ELF-1 (cell line): ENCODE data around the gene RPL38.

ENCODE experiments used
- DNase-seq: peaks from one replicate; pipeline ENCODE4 v3.0.0-alpha.2; 2016; ENCODE audit warnings: low read depth, low spot score

RPL38 gene

DNA sequence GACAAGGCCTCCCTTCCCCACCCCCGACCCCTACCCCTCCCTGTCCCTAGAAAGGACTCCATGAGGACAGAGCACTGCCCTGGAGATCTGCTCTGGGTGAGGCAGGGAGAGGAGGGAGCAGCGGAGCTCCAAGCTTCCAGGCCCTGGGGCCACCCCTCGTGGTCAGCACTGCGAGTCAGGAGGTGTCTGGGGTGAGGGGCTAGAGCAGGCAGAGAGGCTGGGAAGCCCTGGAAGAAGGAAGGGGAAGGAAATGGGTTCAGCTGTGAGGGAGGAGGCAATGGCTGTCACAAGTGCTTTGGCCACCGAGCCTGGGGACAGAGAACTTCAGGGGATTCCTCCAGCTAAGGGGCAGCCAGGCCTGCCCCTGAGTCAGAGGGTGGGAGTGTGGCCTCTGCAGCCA is 42.4 kb downstream of the RPL38 start:
- DNase-seq, result no peak

DNA sequence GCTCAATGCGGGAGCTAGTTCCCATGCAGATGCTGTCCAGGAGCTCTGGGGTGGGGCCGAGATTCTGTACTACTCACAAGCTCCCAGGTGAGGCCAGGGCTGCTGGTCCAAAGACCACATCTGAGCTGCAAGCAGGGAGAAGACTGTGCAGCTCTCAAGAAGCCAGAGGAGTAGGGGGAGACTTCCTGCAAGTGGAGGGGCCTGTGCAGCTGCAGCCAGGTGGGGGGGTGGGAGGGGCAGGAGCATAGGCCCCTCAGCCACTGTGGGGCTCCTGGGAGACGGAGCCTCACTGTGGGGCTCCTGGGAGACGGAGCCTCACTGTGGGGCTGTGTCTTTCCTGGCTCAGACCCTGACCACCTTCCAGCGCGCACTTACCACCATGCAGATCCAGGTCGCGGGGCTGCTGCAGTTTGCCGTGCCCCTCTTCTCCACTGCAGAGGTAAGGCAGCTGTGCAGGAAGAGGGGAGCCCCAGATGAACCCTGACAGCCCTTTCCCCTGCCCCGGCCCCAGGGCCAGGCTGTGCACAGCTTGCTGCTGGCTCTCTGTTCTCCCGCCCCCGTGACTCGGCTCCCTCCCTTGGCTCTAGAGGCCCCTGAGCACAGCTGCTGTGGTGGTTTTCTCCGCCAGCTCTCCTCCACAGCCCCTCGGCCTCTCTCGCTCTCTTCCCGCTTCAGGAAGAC is 46.3 kb downstream of the RPL38 start:
- no peak for DNase-seq

DNA sequence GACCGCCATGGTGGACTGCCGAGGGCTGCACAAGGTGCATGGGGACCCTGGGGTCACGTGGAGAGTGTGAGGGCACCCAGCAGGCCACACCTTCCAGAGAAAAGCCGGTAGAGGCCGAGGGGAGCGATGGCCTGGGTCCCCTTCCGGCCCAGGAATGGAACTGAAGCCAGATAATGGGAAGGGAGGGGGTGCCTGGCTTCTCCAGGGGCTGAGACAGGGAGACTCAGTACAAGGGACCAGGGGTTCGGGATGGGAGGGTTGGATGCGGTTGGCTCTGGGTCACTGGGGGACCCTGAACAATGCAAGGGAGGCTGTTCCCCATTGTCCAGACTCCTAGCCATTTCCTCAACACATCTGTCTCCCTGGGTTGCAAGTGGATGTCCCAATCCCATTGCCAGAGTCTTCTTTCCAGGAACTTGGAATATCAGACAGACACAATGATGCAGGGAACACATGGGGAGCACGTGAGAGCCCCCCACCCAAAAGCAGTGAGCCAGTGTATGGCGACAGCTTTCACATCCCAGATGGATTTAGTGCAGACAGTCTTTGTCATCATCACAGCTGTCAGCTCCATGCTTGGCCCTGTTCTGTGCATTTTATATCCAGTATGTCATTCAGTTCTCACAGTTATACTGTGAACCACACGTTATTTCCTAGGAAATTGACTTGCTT is 47.0 kb downstream of the RPL38 start:
- DNase-seq, result no peak

DNA sequence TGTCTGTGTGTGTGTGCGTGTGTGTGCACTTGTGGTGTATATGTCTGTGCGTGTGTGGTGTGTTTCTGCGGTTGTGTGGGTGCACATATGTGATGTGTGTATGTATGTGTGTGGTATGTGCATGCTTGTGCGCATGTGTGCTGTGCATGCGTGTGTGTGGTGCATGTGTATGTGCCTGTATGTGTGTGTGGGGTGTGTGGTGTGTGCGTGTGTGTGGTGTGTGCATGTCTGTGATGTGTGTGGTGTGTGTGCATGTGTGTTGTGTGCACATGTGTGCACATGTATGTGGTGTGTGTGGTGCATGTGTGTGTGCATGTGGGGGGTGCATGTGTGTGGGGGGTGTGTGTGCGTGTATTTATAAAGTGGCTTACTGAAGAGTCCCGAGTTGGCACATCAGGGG is 47.6 kb downstream of the RPL38 start:
- no peak for DNase-seq

DNA sequence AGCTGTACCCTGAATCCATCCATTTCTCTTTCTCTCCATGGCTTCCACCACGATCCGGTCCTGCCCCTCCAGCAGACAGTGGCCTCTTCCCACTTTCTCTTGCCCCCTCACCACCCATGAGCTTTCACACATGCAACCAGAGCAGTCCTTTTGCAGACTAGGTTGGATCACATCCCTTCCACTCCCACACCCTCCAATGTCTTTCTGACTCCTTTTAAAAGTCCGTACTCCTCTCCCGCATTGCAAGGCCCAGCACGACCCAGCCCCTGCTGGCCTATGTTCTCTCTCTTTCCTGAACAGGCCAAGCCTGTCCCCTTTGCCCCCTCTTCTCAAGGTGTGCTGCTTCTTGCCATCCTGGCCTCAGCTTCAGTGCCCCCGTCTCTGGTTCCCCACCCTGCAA is 48.1 kb downstream of the RPL38 start:
- no peak for DNase-seq

DNA sequence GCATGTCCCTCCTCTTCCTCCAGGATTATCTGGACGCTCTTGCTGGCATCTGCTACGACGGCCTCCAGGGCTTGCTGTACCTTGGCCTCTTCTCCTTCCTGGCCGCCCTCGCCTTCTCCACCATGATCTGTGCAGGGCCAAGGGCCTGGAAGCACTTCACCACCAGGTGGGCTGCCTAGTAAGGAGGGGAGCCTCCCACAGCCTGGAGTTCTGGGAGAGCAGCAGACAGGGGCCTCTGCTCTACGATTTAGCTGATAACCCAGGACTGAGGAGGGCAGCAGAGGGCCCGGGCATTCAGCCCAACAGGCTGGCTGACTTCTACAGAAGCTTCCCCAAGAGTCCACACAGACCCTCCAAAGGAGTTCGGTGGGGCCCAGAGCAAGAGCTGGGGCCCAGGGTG is 48.7 kb downstream of the RPL38 start:
- no peak for DNase-seq

DNA sequence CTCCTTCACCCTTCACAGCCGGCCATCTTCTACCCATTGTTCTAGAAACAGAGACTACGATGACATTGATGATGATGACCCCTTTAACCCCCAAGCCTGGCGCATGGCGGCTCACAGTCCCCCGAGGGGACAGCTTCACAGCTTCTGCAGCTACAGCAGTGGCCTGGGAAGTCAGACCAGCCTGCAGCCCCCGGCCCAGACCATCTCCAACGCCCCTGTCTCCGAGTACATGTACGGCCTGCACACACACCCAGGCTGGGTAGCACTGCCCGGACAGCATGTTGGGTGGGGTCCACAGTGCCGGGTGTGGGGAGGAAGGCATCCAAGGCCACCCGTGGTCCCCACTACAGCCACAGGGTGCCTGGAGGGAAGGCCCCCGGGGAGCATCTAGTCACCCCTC is 49.6 kb downstream of the RPL38 start:
- peak; percentile 27 for DNase-seq

DNA sequence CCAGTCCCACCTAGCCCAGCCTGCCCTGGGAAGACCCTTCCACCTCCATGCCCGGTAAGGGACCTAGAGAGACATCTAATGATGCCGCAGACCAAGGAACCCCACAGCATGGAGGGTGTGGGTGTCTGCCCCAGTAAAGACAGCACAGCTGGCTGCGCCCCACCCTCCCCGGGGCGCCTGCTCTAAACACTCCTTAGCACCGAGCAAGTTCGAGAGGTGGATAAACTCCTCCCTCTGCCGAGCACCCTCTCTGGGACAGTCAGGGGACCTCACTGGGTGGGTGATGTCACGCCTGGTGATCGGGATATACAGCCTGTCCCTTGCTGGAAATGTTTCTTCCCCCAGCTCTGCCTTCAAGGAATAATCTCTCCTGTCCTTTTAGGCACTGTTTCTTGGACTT is 53.8 kb downstream of the RPL38 start:
- no peak for DNase-seq

DNA sequence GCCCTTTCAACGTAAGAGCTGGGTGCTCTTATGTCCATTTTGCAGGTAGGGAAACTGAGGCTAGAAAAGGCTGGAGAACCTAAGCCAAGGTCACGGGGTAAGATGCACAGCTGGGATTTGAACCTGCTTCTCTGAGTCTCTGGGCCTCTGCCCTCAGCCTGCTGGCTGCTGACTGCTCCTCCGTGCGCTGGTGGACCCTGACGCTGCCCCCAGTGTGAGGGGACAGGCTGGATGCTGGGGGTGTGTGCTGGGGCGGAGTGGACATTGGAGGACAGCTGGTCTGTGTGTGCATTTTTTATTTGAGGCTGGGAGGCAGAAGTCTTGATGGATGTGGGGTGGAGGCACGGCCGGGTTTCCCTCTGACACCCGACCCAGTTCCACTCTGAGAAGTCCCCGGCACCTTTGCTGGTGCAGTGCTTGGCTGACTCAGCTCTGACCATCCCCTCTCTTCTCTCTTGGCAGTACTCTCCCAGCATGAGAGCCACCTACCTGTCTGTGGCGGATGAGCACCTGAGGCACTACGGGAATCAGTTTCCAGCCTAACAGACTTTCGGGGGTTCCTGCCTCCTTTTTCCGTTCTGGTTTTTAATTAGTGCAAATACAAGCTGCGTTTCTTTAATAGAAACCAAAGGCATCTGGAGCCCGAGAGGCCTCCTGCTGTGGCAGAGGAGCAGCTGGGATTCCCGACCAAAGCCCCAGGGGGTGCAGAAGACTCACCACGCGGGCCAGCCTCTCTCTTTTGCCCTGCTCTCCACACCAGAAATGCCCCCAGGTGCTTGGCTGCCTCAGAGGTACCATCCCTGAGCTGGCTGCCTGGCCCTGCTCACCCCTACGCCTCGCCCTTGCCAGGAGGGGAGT is 56.4 kb downstream of the RPL38 start:
- DNase-seq, result peak; percentile 38
